IPS-NIHi7 (cell line): ENCODE measurements around the gene NUBP2.

Experiments used
- DNase-seq: peaks from one replicate; pipeline ENCODE4 v3.0.0; 2012; ENCODE audit warnings: mixed read lengths; ENCODE audit errors: extremely low spot score

Gene NUBP2

DNA sequence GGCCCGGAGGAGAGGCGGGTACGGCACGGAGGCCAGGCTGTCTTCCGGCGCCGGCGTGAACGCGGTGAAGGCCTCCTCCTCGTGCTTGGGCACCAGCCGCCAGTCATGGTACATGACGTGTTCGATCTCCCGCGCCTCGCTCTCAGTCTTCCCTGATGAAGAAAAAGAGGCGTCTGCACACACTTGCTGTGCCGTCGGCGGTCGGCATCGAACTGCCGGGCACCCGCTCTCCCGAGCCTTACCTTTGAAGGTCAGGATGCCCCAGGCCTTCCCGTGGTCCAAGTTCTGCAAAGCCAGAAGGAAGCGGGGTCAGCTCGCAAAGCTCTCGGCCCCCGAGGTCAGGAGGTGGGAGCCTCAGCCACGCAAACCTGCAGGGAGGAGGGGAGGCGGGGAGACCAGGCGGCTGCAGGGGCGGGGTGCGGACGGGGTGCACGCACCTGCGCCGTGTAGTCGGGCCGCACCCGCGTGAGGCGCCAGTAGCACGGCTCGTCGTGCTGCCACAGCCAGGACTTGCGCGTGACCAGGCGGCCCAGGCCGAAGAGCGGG, 10.3 kb upstream of the NUBP2 start, which contains the start of gene EME2:
Gene EME2, plus strand, starts transcription at position 449 of the 546 bp plus-strand sequence. CDS start 418 bp downstream, outside the sequence.
- DNase-seq, result no peak

DNA sequence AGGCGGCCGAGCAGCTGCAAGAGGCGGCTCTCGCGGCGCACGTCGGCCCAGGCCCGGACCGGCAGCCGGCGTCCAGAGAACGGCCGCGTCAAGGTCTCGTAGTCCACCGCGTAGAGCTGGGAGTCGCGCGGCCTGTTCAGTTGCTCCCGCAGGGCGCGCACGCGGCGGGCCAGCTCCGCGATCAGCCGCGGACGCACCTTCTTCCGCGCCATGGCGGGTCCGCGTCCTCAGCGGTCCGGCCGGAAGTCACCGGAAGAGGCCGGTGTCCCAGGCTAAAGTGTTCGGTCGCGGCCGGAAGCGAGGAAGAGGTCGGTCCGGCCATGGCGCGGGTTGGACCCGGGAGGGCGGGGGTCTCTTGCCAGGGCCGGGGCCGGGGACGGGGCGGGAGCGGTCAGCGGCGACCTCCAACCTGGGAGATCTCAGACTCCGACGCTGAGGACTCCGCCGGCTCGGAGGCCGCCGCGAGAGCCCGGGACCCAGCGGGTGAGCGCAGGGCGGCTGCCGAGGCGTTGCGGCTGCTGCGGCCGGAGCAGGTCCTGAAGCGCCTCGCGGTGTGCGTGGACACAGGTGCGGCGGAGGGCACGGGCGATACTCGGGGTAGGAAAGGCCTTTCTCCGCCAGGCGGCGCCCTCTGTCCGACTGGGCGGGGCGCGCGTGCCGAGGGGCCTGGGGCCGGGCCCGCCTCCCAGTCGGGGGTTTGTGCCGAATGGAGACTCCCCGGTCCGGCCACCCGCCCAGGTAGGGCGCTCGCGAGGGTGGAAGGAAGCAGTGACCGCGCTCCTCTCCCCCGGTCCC, 9.7 kb upstream of the NUBP2 start, which contains the start of gene MRPS34:
Gene MRPS34, minus strand, starts transcription at position 227 of the 795 bp plus-strand sequence. Its CDS starts 15 bp downstream, at position 212.
- DNase-seq, result peak; percentile 84

DNA sequence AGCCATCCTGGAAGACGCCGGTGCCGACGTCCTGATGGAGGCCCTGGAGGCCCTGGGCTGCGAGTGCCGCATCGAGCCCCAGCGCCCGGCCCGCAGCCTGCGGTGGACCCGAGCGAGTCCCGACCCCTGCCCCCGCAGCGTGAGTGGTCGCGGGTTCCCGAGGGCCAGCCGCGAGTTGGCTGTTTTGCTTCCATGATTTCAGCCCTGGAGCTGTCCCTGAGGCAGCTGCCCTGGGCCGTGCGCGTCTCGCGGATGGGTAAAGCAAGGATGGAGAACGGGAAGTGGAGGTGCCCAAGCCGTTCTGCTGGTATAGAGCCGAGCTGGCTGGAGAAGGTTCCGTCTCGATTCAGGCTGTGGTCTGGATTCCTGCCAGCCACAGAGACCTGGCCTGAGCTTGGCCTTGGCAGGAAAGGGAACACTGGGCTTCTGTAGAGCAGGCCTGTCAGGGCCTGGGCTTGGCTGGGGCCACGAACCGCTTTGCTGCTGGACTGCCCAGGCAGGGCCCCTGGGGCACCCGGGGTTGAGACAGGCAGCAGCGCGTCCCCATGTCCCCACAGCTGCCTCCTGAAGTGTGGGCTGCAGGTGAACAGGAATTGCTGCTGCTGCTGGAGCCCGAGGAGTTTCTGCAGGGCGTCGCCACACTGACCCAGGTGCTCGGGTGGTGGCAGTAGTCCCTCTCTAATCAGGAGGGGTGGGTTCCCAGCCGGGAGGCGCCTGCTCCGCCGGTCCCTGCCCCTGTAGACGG, 8.9 kb upstream of the NUBP2 start:
- DNase-seq, result no peak

DNA sequence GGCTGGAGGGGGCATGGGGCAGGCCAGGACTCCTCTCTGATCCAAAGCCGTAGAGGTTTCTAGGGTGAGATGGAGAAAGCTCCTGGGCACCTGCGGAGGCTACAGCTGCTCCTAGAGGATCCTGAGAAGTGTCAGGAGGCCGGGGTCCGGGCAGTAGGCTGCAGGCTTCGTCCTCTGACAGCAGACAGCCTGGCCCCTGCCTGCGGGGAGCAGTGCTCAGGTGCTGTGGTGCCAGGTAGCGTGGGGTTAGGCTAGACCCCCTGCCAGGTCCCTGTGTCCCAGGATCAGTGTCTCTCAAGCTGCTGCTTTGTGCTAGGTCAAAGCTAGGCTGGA, 8.3 kb upstream of the NUBP2 start:
- DNase-seq, result no peak

DNA sequence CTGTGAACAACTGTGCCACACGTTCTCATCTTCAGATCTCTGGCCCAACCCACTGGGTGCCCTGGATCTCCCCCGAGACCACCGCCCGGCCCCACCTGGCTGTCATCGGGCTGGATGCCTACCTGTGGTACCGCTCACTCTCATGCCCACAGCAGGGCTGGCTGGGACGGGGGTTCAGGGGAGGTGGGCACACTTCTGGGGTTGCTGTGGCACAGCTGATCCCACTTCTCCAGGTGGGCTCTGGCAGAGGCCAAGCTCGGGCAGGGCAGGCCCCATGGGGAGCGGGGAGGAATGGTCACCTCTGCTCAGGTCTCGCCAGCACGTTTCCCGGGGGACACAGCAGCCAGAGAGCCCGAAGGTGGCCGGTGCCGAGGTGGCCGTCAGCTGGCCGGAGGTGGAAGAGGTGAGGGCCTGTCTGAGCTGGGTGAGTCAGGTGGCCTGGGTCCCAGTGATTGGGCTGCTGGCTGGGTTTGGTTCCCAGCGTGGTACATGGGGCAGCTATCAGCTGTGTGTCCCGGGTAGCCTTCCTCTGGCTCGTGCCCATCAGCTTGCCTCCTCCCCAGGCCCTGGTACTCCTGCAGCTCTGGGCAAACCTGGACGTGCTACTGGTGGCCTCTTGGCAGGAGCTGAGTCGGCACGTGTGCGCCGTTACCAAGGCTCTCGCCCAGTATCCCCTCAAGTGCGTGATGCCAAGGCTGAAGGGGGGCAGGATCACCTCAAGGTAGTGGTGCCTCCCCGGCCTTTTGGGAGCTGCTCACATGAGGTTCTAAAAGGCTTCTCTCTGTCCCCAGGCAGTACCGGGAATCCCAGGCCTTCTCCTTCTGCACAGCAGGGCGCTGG, 7.5 kb upstream of the NUBP2 start:
- no peak for DNase-seq

DNA sequence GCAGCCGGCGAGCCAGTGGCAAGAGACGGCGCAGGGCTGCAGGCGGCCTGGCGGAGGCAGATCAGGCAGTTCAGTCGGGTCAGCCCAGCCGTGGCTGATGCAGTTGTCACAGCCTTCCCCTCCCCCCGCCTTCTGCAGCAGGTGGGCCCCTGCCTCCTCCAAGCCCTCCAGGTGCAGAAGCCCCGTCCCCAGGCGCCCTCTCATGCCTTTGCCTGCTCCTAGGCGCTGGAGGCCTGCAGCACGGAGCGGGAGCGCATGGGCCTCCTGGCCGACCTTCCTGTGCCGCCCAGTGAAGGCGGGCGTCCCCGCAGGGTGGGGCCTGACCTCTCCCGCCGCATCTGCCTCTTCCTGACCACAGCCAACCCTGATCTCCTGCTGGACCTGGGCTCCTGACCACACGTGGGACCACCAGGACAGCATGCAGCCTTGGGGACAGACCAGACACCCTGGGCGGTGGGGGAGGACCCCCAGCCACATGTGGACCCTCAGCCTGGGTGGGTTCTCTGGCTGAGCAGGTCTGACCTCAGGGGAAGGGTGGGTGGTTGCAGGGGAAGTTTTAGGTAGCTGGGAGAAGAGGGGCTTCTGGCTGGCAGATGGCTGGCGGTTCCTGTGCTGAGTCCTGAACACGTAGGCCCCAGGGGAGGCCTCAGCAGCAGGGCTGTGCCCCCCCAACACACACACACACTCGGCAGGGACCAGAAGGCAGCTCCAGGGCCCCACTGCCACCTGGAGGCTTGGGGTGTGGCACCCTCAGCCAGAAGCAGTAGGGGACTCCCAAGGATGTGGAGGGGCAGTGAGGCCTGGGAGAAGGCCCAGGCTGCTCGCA, 6.7 kb upstream of the NUBP2 start:
- no peak for DNase-seq

DNA sequence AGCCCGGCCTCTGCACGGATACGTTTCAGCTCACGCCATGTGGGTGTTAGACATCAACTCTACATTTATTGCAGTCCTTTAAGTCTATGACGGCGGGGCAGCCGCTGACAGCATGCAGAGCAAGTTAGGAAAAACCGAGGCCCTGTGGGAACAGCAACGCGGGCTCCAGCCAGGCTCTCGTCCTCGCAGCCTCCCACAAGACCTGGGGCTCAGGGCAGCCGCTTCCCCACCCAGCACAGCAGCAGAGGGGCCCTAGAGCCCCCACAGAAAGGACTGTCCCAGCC, 6.1 kb upstream of the NUBP2 start:
- DNase-seq, result no peak

DNA sequence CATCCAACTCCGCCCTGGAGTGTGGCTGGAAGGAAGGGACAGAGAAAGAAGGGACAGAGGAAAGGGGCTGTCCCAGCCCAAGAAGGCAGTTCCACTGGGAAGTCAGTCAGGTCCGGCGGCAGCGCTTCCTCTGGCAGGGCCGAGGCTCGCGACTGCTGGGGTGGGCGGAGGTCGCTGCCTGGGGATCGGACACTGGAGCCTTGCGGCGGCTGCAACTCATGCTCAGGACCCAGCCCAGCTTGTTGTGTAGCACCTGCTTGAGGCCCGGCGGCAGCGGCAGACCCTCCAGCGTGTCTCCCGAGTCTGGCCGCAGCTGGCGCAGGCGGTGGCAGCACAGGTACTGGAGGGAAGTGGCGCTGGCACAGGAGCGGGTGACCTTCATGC, 5.8 kb upstream of the NUBP2 start:
- DNase-seq, result no peak

DNA sequence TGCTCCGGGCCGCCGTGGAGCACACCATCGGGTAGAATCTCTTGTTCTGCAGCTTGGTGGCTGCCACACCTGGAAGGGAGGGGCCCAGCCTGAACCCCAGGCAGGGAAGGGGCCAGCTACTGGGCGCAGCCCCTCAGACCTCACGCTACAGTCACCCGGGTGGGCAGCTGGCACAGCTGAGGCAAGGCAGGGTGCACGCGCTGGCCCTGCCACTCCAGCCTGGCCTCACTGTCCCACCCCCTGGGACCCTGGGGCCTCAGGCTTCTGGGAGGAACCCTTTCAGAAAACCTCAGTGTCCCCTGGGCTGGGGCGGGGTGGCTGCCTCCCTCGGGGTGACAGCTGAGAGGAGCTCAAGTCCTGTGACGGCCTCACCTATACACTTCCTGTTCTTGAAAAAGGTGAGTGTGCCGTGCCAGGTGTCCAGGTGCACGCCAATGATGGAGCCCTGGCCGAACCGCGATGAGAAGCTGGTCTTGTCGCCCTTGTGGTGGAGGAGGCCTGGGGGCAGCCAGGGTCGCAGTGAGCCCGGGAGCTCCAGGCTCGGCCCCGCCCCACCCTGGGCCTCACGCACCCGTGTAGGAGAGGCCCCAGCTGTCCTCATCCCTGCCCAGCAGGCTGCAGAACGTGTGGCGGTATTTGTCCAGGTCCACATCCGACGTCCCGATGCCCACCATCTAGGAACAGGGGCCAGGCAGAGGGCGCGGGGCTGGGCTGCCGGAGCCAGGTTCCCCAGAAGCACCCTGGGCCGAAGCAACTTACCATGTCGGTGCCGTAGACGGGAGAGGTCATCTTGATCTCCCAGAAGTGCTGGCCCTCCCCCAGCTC, 5.2 kb upstream of the NUBP2 start:
- no peak for DNase-seq

DNA sequence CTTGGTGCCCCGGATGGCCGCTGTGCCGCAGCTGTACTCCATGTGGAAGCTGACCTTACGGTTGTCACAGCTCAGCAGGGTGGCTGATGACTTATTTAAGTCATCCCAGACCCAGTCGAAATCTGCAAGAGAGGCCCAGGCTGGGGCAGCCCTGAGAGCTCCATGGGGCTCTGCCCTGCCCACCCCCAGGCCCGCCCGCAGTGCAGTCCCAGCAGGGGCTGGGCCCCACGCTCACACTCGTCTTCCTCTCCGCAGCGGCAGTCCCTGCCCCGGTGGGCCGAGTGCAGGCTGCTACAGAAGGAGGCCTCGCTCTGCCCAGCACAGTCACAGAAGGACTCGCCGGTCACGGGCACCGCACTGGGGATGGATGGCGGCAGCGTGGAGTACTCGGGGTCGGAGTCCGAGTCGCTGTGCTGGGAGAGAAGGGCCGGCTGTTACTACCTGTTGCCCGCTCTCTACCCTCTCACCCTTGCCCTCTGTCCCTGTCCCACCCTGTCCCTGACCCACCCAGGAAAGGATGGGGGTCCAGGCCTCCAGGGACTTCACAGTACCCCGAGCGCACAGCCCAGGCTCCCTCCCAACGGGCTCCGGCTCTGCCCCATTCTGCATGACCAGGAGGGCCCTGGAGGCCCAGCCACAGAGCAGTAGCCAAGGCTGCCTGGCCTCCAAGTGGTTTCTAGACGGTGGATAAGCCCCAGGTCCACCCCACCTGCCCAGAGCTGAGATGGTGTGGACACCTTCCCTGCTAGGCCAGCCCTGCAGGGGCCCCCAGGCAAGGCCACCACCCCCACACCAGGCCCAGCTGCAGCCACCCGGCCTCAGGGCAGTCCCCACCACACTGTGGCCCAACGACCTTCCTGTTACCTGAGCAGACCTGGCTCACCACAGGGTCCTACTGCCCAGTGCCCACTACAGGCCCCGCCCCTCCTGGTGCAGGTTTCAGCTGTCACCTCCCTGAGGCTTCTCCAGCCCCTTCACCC, 4.3 kb upstream of the NUBP2 start:
- no peak for DNase-seq

DNA sequence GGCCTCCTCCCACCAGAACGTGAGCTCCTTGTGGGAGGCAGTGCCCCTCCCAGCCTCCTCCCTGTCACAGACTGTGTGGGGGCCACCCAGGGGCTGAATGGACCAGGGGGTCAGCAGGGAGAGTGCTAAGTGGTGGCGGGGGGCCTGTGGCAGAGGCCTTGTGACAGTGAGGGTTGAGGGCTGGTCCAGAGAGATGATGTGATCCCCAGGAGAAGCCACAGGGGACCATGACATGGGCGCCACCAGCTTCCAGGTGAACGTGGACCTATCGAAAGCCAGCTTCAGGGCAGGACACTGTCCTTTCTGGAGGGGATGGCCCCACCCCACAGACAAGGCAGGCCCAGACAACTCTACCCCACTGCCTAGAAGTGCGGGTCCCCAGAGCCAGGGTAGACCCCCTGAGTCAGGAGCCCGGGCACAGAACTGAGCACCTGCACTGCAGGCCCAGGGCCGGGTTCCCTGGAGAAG, 3.5 kb upstream of the NUBP2 start:
- DNase-seq, result no peak

DNA sequence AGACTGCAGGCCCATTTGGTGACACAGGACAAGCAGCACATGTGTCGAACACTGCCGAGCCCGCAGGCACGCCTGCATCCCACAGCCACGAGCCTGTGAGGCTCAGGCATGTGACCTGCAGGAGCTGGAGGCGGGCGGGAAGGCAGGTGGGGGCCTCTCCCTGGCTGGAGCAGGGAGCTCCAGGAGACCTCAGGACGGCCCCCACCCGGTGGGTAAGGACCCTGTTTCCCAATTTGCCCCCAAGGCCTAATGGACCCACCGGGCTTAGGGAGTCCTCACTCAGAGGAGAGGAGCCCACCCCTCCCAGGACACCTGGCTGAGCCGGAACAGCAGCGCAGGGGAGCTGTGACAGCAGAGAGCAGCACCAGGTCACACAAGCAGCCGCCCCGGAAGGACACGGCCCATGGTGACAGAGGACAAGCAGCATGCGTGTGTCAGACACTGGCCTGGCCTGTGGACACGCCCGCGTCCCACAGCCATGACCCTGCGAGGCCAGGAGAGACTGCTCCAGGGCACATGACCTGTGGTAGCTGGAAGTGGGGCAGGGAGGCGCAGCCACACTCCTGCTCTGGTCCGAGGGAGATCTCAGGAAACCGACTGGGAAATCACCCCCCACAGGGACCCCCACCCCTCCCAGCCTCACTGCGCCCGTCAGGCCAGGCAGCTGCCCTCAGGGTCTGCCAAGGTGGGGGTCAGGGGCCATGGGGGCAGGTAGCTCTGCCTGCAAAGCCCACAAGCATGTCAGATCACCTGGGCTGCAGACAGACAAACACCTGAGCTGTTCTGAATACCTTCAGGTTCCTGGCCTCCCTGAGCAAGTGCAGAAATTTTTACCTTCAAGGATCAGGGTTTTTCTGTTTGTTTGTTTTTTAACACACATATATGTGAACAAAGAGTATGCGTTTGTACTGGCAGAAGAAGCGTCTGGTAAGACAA, 2.8 kb upstream of the NUBP2 start:
- DNase-seq, result no peak

DNA sequence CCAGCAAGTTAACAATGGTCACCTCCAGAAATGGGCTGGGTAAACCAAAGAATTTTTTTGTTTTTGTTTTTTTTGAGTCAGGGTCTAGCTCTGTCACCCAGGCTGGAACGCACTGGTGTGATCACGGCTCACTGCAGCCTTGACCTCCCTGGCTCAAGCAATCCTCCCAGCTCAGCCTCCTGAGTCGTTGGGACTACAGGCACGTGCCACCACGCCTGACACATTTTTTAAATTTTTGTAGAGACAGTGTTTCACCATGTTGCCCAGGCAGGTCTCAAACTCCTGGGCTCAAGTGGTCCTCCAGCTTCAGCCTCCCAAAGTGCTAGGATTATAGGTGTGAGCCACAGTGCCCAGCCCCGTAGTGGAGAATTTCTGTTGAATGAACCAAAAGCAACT, 2.1 kb upstream of the NUBP2 start:
- no peak for DNase-seq

DNA sequence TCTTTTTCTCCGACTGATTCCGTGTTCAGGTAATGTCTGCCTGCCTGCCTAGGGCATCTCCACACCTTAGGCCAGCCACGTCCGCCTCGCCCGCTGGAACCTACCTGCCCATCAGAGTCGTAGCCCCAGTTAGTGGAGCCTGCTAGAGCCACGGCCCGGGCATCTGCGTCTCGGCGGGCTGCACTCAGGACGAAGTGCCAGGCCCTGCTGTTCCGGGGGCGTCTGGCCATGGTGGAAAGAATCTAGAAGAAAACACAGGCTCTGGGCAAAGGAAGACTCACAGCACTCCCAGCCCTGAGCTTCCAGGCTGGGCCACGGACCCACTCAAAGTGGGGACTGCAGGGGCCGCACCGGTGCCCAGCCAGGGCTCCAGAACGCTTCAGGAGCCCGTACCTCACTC, 1.5 kb upstream of the NUBP2 start:
- no peak for DNase-seq

DNA sequence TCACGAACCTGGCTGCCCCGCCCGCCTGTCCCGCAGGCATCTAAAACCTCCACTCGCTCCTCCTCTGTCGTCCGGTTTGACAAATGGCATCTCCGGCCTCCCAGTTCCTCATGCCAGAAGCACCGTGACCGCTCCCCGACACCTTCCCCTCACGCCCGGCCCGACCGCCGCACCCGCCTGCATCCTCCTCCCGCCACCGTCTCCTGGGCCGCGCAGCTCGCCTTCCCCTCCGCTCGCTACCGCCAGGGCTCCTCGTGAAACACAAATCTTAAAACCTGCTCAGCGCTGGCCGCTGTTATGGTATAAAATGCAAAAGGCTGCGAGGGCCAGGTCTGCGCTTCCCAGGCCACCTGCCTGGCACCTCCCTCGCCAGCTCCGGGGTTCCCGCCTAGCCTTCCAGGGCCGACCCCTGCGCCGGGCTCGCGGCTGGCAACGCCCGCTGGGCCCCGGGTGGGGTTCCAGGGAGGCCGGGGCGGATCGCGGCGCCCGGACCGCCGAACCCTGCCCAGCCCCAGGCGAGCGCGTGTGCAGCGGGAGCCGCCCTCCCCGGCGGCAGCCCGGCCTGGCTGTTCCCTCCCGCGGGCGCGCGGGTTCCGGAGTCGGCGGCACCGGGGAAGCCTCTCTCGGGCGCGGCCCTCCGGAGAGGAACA, 877 bp upstream of the NUBP2 start:
- no peak for DNase-seq

DNA sequence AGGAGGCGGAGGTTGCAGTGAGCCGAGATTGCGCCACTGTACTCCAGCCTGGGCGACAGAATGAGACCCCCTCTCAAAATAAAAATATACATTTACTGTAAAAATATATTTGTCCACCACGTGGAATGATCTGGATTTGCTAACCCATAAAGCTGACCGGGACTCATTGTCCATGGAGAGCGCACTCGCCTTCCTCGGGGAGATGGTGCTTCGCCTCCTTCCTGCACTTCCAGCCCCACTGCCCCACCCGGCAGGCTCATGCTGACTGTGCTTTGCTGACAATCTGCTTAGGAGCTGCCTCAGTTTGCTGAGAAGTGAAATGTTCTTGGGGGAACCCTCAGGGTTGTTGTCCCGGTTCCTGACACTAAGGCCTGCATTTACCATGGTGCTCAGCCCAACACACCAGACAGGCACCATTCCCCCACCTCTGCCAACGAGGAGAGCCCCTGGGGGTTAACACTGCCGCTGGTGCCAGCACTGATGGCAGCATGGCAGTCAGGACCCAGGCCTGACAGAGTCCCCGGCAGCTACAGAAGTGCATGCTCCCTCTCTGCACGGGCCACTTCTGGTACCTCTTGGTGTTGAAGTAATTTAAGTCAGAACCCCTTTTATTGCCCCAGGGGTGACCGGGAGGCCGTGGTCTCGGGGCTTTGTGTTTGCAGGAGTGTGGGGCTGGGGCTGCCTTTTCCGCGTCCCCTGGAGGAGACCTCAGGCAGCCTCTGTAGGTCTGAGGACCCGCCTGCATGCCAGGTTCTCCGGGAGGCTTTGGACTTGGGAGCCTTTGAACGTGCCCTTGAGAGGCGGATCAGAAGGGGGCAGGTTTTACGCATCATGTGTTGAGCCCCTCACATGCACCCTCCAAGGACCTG, 2.5 kb downstream of the NUBP2 start:
- no peak for DNase-seq

DNA sequence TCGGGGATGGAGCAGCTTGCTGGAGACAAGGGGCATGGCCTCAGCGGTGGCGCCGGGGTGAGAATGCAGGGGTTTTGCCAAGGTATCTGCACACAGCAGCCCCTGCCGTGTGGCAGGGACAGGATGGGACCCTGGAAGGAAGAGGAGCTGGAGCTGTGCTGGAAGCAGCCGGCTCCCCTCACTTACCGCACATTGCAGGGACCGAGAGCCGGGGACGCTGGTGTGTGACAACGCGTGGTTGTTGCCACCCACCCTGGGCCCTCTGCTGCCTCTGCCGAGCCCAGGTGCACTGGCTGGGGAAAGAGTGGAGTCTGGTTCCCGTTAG, 3.0 kb downstream of the NUBP2 start:
- no peak for DNase-seq
